ENCODE measurements around the gene KLHL36.
"Not testable (repeated sequence)": the region's sequence is repeated elsewhere in the genome, so short reads cannot be mapped to it uniquely, and the experiment has no call there.

KLHL36 gene

GRCh38 chr16:84617041-84617790 is 31.1 kb upstream of the KLHL36 start:
- peak; percentile 63 for DNase-seq

GRCh38 chr16:84617791-84618580 is 30.3 kb upstream of the KLHL36 start, which contains the start of gene COTL1:
TSS of gene COTL1 (minus strand) at chr16:84618078. CDS start at chr16:84617914, 164 bp downstream.
- peak; percentile 90 for DNase-seq

GRCh38 chr16:84618581-84619460 is 29.5 kb upstream of the KLHL36 start:
- DNase-seq = no peak

GRCh38 chr16:84620913-84621312 is 27.4 kb upstream of the KLHL36 start:
- not testable (repeated sequence) for DNase-seq

- no peak for DNase-seq
Observed at GRCh38 chr16:84625556-84625955, 22.8 kb upstream of the KLHL36 start.

- DNase-seq = no peak
Observed at GRCh38 chr16:84628226-84628731, 20.0 kb upstream of the KLHL36 start.

GRCh38 chr16:84629580-84629979 is 18.7 kb upstream of the KLHL36 start:
- DNase-seq = no peak

- DNase-seq = no peak
Observed at GRCh38 chr16:84630009-84630408, 18.3 kb upstream of the KLHL36 start.

GRCh38 chr16:84630446-84631152 is 17.7 kb upstream of the KLHL36 start:
- no peak for DNase-seq

GRCh38 chr16:84631153-84631466 is 17.2 kb upstream of the KLHL36 start:
- DNase-seq = no peak

- DNase-seq = no peak
Observed at GRCh38 chr16:84631886-84632285, 16.4 kb upstream of the KLHL36 start.

- DNase-seq = not testable (repeated sequence)
Observed at GRCh38 chr16:84632862-84633261, 15.4 kb upstream of the KLHL36 start.

GRCh38 chr16:84633622-84634021 is 14.7 kb upstream of the KLHL36 start:
- DNase-seq = no peak

- no peak for DNase-seq
Observed at GRCh38 chr16:84635702-84636101, 12.6 kb upstream of the KLHL36 start.

GRCh38 chr16:84637709-84638108 is 10.6 kb upstream of the KLHL36 start:
- DNase-seq = no peak

- no peak for DNase-seq
Observed at GRCh38 chr16:84638231-84638806, 10.0 kb upstream of the KLHL36 start.

- no peak for DNase-seq
Observed at GRCh38 chr16:84640145-84640544, 8.2 kb upstream of the KLHL36 start.

GRCh38 chr16:84641643-84642358 is 6.5 kb upstream of the KLHL36 start:
- no peak for DNase-seq

- no peak for DNase-seq
Observed at GRCh38 chr16:84643180-84643583, 5.1 kb upstream of the KLHL36 start.

- DNase-seq = no peak
Observed at GRCh38 chr16:84643674-84644073, 4.6 kb upstream of the KLHL36 start.
